ENCODE data around the gene CSF1R.
"Not testable (repeated sequence)": the region's sequence is repeated elsewhere in the genome, so short reads cannot be mapped to it uniquely, and the experiment has no call there.

Gene CSF1R

DNA sequence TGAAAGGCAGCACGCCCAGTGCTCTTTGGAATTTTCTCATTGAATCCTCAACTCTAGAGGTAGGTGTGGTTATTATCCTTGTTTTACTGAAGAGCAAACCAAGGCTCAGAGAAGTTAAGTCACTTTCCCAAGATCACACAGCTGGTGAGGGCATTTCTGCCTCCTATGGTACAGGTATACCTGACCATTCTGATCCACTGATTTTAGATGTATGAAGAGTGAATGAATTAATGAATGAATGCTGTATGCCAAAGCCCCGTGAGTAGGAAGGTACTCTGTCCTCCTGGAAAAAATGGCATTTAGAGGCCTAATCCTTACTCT, 18.2 kb upstream of the CSF1R start:
- no peak for DNase-seq (ENCODE audit: low read depth in 3 of 3, low spot score in 1 of 3)

DNA sequence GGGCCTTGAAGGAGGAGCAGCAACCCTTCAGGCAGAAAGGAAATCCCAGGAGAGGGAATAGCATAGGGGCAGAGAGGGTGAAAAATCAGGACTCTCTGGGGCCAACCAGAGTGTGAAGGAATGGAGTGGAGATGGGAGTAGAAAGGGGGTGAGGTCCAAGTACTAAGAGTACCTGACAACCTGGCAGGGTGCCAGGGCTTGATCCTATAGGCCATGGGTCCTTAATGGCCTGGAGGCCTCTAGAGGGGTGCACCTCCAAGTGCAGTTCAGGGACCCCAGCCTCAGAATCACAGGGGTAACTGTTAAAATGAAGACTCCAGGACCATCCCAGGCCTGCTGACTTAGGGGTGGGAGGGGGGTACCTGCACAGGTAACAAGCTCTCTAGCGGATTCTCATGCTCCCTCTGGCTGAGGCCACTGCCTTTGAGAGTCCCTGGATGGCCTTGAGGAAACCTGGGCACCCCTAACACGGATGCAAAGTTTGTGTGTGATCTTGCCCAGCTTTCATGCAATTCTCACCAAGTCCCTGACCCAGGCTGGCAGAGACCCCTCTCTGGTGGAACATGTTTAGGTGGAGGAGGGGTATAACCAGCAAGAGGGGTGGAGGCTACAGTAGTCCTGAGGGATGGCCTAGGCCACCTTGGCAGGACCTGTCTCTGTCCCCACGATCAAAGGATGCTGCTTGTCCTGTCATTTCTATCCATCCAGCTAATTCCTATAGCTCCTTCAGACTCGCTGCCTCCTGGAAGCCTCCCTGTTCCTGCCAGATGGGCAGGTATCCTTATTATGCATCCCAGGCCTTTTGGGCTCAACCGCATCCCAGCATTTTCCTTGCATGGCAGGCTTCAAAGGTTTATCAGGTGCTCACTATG, 17.6 kb upstream of the CSF1R start:
- no peak for DNase-seq (ENCODE audit: low read depth in 3 of 3, low spot score in 1 of 3)

DNA sequence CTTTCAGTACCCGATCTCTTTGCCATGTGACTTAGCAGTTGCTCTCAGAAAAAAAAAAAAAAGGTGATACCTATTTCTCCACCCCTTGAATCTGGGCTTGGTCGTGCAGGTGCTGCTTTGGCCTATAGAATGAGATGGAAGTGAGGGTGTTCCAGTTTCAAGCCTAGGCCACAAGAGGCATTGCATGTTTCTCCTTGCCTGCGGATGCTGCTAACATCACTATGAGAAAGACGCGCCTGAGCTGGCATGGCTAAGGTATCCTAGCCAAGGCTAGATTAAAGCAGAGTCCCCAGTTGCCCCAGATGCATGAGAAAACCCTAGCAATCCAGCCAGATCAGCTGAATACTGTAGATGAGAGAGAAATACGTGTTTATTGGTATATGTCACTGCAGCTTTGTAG, 14.7 kb upstream of the CSF1R start:
- DNase-seq (ENCODE audit: low read depth in 3 of 3, low spot score in 1 of 3) = no peak

DNA sequence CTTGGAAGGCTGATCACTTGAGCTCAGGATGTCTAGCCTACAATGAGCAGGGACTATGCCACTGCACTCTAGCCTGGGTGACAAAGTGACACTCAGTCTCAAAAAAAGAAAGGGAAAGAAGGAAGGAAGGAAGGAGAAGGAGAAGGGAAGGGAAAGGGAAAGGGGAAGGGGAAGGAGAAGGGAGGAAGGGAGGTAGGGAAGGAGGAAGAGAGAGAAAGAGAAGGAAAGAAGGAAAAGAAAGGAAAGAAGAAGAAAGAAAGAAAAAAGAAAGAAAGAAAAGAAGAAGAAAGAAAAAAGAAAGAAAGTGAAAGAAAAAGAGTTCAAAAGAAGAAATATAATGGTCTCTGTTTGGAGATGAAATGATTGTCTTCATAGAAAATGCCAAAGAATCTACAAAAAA, 10.8 kb upstream of the CSF1R start:
- DNase-seq (ENCODE audit: low read depth in 3 of 3, low spot score in 1 of 3) = no peak

DNA sequence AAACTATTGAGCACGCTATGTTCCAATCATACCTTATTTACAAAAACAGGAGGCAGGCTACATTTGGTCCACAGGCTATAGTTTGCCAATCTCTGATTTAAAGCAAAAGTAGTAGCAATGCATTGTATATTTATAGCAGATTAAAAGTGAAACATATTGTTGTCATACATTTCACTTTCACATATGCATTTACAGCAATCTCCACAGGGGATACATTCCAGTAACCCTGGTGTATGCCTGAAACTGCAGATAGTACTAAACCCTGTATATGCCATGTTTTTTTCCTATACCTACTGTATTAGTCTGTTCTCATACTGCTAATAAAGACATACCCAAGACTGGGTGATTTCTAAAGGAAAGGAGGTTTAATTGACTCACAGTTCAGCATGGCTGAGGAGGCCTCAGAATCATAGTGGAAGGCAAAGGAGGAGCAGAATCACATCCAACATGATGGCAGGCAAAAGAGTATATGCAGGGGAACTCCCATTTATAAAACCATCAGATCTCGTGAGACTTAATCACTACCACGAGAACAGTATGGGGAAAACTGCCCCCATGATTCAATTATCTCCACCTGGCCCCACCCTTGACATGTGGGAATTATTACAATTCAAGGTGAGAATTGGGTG, 5.9 kb upstream of the CSF1R start:
- no peak for DNase-seq (ENCODE audit: low read depth in 3 of 3, low spot score in 1 of 3)

DNA sequence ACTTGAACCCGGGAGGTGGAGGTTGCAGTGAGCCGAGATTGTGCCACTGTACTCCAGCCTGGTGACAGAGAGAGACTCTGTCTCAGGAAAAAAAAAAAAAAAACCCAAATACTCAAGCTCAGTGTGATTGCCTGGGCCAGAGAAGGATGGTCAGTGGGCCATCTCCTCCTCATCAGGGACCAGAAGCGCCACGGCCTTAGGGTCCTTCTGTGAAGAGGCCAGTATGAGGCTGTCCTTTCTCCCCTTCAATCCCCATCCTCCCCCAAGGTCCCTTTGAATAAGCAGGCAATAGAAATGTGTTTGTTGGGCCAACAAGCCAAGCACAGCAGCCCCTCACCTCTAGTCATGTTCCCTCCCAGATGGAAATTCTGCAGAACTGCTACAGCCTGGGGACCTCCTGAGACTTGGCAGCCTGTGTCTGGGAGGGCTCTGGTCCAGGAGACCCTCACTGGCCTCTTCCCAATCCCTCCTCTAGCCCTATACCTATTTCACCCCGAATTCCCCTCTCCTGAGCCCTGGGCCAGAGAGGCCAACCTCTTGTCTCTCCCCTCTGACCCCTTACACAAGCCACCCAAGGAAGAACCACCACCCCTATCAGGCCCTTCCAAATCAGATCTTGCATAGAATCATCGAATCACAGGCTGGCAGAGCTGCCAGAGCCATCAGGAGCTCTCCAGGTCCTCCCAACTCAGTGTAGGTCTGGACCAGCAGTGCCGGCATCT, 1.0 kb downstream of the CSF1R start:
- no peak for DNase-seq (ENCODE audit: low read depth in 3 of 3, low spot score in 1 of 3)

DNA sequence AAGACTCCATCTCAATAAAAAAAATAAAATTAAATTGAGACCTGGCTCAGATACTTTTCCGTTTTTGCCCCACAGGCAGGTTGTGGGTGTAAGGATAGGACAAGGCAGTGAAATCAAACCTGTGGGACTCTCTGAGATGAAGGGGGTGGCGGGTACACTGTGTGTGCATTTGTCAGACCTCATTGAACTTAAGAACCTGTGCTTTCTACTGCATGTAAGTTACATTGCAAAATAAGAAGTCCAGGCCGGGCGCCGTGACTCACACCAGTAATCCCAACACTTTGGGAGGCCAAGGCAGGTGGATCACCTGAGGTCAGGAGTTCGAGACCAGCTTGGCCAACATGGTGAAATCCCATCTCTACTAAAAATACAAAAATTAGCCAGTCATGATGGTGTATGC, 1.6 kb downstream of the CSF1R start:
- DNase-seq (ENCODE audit: low read depth in 3 of 3, low spot score in 1 of 3) = not testable (repeated sequence)

DNA sequence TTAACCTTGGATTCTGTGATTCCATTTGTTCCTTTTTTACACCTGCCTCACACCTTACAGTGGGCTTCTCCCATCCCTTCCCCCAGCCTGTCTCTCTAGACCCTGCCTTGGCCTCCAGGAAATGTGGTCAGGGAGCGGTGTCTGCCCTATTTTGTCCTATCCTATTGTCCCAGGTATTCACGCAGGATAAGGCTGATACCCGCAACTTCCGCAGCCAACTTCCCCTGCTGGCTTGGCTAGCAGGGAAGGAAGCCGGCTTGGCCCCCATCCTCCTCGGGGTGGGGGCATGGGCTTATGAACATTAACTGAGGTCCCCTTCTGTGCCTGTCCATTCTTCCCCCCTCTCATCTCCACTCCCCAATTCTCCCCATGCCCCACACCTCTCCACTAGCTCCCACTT, 3.5 kb downstream of the CSF1R start:
- DNase-seq (ENCODE audit: low read depth in 3 of 3, low spot score in 1 of 3) = no peak

DNA sequence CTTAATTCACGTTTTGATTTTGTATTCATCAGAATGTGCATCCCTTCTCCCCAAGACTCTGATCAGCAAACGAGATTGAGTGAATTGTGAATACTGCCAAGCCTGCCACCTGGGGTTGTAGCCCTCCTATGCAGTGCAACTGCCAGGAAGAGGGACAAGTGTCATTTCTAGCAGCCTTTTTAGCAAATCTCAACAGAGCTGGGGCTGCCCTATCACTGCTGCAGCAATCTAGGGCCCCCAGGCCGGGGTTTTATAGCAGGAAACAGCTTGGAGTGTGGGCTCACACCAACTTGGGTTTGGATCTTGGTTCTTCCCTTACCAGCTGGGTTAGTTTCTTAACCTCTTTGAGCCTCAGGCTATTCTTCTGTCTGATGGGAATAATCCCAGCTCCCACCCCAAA, 4.0 kb downstream of the CSF1R start:
- DNase-seq (ENCODE audit: low read depth in 3 of 3, low spot score in 1 of 3) = no peak

DNA sequence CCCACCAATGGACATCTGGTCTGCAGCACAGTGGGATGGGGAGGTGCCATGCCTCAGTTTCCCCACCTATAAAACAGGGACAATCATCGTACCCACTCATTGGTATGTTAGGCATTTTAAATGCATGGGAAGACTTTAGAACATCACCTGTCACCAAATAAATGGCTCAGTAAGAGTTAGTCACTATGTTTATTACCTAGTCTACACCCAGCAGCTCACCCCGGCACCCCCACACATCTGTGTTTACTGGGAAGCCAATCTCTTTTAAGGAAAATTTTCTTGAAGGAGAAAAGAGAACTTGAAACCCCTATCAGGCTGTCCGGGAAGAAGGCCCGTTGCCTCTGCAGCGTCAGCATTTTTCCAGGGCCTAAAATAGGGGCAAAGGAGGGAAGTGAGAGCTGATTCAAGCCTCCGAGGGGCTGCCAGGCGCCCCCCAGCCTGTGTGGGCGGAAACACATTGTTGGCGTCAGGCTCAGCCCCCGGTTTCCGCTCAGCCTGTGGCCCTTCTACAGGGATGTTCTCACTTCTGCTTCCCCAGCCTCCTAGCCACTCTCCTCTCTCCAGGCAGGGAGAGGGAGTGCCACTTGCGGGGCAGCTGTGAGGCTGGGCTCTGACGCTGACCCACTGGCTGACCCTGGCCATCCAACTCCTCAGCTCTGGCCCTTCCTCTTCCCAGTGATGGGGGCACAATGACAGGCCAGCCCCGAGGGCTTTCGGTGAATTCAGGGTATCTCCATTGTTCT, 4.6 kb downstream of the CSF1R start:
- no peak for DNase-seq (ENCODE audit: low read depth in 3 of 3, low spot score in 1 of 3)

DNA sequence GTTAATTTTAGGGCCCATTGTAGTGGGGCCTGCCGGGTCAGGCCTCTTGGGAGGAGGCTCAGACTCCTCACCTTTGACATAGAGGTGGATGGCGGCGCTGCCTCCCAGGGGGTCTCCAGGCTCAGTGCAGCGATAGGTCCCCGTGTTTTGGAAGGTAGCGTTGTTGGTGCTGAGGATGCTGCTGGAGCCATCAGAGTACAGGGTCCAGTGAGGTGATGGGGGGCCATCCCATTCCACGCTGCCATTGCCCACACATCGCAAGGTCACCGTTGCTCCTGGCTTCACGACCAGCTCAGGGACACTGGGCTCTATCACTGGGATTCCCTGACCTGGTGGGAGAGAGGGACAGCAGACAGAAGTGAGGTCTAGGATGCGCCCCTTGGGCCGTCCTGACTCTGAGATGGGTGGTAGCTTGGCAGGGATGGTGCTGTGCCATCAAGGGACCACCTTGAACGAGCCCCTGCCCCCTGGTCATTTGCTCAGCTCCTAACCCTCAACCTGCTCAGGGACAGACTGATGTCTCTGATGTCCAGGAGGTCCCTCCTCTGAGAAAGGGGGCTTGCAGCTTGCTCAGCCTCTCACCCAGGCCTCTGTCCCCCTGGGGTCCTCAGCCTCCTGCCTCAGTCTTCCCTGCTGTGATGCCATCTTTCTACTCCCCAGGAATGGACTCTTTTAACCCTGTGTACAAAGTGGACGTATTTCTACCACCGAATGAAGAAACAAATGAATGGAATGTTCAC, 5.5 kb downstream of the CSF1R start:
- DNase-seq (ENCODE audit: low read depth in 3 of 3, low spot score in 1 of 3) = no peak

DNA sequence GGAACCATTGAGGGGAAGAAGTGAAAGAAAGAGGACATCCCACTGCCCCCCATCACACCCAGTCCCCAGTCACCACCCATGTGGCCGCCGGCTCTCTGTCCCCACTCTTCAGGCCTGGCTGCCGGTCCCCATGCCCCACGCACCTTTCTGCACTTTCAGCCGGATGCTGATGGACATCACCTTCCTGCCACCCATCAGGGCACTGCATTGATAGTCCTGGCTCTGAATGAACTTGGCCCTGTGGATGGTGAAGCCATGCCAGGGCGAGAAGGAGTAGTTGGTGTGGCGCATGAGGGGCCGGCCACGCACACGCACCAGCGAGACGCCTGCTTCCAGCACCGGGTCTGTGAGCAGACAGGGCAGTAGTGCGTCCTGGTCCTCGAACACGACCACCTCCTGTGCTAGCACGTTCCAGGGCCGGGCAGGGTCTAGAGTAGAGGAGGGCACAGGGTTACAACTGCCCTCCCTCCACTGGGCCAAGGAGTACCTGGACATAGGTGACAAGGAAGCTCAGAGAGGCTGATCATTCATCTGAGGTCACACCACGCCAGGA, 6.4 kb downstream of the CSF1R start:
- no peak for DNase-seq (ENCODE audit: low read depth in 3 of 3, low spot score in 1 of 3)

DNA sequence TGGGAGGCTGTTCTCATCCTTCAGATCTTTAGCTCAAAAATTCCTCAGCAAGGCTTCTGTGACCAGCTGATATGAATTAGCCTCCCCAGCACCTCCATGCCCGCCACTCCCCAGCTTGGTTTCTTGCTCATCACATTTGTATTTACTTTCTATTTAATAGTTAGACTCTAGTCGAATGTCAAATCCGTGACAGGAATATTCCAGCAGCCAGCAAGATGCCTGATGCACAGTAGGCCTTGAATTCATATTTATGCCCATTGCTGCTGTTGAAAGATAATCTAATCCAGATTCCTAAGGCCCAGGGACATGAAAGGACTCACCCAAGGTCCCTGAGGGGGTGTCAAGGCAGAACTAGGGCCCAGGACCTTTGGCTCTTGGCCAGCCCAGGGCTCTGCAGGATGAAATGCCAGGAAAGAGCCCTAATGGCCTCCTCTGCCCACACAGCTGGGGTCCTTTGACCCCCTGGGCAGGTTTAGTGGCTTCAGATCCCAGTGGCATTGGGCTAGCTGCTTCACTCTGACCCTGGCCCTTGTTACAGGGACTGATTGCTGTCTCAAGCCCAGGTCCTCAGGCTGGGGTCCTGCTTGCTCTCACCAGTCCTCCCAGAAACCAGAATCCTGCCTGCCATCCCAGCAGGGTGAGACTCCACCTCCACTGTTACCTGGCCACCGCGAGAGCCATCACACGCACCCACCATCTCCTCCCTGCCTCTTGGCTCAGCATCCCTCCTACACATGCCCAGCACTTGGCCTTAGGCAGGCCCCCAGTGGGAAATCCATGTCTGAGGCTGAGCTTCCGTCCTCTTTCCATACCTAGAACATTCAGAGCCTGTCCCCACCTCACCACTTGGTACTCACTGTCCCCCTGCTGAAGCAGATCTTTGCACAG, 7.3 kb downstream of the CSF1R start:
- DNase-seq (ENCODE audit: low read depth in 3 of 3, low spot score in 1 of 3) = no peak

DNA sequence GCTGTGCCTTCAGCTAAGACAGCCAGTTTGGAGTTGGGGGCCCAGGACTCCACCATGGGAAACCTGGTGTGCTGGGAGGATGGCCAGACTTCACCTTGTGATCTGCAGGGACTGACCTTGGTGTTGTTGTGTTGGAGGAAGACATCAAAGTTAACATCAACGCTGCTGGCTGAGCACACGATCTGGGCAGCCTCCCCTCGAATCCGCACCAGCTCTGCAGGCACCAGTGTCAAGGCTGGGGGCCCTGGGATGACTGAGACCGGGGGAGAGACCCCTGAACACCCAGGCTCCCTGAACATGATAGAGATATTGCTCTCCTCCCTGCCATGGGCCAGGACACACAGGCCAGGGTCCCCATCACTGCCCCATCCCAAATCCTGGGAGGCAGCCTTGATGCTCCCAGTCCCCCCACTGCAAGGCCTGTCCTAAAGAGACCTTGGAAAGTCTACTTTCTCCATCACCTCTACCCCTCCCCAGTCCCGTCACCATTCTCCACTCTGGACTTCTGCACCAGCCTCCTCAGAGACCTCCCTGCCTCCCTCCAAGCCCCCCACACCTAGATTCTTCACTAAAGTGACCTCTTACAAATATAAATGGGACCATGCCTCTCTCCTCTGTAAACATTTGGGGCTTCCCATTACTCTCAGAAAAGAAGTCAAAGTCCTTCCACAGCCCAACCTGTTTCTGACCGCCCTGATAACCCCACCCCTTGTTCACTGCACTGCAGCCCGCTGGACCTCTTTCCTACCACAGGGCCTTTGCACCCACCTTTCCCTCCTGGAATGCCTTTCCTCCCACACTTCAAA, 8.2 kb downstream of the CSF1R start:
- DNase-seq (ENCODE audit: low read depth in 3 of 3, low spot score in 1 of 3) = no peak

DNA sequence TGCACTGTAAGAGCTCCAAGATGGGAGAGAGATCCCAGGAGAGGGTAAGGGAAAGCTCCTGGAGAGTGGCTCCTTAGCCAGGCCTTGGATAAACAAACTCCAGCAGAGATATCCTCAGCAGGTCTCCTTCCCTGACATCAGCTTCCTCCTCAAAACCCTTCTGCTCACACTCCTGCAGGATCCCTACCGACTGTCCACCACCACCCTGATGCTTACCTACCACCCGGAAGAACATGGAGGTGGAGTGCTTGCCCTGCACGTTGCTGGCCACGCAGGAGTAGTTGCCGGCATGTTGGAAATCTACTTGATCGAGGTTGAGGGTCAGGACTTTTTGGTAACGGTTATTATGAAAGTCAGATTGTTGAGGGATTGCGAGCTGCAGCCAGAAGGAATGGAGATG, 9.3 kb downstream of the CSF1R start:
- no peak for DNase-seq (ENCODE audit: low read depth in 3 of 3, low spot score in 1 of 3)

DNA sequence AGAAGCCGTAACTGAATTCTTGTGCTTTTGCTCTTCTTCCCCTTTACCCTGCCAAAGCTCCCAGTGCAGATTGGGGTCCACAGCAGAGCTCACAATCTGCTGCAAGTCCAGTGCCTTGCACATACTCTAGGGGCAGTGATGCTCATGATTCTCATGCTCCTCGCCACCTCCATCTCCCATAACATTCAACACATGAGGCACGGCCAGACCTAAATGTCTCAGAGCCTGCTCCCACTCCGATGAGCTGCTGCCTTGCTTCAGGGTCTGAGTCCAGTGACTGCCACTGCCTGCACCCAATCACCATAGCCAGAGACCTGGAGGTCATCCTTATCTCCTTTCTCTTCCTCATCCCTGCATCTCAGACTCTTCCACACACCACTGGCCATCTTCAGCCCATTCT, 10.5 kb downstream of the CSF1R start:
- no peak for DNase-seq (ENCODE audit: low read depth in 3 of 3, low spot score in 1 of 3)

DNA sequence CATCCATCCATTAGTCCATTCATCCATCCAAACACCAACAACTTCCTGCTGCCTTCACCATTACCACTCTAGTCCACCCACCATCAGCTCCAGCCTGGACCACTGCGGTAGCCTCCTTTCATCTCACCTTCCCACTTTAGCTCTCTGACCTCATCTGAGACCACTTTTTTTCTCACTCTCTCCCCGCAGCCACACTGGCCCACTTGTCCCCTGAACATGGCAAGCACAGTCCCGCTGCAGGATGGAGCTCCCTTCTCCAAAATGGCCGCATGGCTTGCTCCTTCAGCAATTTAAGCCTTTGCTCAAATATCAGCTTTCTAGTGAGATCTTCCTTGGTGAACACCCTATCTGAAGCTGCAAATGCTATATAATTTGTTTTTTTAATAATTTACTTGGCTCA, 11.1 kb downstream of the CSF1R start:
- no peak for DNase-seq (ENCODE audit: low read depth in 3 of 3, low spot score in 1 of 3)

DNA sequence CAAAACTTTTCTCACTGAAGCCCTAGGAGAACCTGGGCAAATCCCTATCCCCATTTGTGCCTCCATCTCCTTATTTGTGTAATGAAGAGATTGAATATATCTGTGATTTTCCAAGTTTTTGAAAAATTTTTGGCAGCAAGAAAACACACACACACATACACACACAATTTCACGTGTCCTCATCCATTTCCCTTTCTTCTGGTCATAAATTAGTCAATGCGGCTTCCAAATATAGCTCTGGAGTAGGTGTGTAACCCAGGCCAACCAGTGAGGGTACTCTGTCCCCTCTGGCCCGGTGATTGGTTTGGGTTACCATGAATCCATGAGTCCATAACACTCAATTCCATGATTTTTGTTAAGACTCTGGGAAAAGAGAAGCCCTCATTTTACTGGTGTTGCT, 12.7 kb downstream of the CSF1R start:
- DNase-seq (ENCODE audit: low read depth in 3 of 3, low spot score in 1 of 3) = no peak

DNA sequence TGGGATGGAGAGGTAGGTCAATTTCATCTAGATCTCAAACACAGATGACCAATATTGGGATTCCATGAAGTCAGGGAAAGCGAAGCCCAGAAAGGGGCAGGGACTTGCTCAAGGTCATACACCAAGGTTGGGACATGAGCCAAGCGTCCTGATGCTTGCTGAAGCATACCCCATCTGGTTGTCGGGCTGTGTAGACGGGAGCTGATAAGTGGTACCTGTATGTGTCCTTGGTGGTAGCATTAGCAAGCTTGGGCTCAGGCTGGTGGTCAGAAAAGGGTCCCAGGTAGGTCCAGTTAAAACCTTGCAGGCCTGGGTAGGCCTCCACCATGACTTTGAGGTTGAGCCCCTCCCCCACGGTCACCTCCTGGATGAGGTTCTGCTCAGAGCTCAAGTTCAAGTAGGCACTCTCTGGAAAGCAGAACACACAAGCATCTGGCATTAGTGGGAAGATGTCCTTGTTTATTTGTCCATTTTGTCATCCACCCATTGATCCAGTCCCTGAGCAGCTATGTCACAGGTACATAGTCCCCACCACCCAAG, 13.2 kb downstream of the CSF1R start:
- no peak for DNase-seq (ENCODE audit: low read depth in 3 of 3, low spot score in 1 of 3)
